GM21723 (cell line): ENCODE results near the gene FAM184A.

Source experiments
- ATAC-seq: cut with Tn5 transposase; IDR thresholded peaks from one replicate; pipeline ENCODE4 v1.9.1; 2021; ENCODE audit warnings: mild to moderate bottlenecking, moderate library complexity; ENCODE audit not compliant: unreplicated experiment

Gene FAM184A

GRCh38 chr6:118917546-118918328 lies 160.7 kb downstream of the FAM184A start:
- ATAC-seq = no peak

DNA sequence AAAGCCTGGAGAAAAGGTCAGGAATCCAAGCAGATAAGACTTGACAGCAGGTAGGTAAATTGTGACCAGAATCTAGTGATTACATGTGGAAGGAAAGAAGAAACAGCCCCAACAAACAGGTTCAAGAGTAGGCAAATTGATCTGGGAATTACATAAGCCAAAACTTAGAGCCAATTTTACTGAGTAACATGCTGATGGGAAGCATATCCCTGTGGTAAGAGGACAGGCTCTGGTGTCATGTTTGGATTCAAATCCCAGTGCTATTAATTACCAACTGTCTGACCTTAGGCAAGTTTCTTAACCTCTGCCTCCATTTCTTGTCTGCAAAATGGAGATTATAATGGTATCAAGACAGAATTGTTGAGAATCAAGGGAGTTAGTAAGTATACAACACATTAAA lies 163.9 kb downstream of the FAM184A start:
- no peak for ATAC-seq

DNA sequence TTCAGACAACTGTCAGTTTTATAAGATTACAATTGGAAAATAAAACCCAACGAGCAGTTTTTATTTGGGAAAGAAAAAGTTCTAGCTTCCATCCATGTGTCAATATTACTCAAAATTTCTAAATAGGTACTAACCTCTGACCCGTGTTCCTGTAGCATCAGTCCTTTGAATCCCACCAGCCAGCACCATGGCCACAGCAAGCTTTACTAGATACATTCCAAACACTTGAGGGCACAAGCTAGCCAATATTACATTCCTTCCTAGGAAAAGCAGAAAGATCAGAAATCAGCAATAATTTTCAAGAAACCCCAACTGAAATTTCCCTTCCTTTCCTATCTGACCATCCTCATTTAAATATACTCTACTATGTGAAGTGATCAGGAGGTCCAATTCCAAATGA lies 165.3 kb downstream of the FAM184A start:
- no peak for ATAC-seq

DNA sequence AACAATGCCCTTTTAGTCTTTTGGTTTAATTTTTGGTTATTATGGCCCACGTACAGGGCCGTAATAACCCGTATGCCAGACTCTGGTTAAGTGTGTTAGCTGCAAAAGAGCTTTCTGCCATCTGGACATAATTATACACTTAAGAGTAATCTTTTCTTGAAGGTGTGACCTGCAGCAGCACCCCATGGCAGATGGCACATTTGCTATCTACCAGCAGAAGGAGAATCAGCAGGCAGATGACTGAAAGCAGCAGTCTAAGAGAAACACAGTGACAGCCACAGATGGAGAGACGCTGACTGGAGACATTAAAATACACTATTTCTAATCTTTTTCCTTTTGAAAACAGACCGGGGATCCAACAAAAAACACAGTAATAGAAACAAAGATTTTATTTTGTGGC lies 165.8 kb downstream of the FAM184A start:
- ATAC-seq = no peak
